Esophagus muscularis mucosa (tissue), 4 donors: Measurements from ENCODE around the gene CSPG4. TPM values are rescaled to one million over a fixed set of nuclear protein-coding genes. Genes with fewer than 3 reads are reported as not detected.
"Not testable (repeated sequence)": the region's sequence is repeated elsewhere in the genome, so short reads cannot be mapped to it uniquely, and the experiment has no call there.

ENCODE experiments used
- DNase-seq: peaks from one replicate; pipeline ENCODE4 v3.0.0-alpha.2; 2017; ENCODE audit errors: extremely low spot score
- H3K27ac ChIP-seq, 4 donors: fragments of 200-600 bp; sonication (generic); replicated peaks in 1 of 4; 1 replicate in 3 of 4; 2 replicates in 1 of 4; pipeline ENCODE4 v1.5.1; 2016 to 2019; ENCODE audit warnings: mild to moderate bottlenecking in 1 of 4
- H3K27me3 ChIP-seq, 4 donors: fragments of 200-600 bp; sonication (generic); one replicate each; pipeline versions ENCODE4 v1.5.1 to v1.6.0; 2016 to 2019
- H3K36me3 ChIP-seq, 4 donors: fragments of 200-600 bp; sonication (generic); one replicate each; pipeline ENCODE4 v1.5.1; 2016 to 2019
- H3K4me1 ChIP-seq, 4 donors: fragments of 200-600 bp; sonication (generic); one replicate each; pipeline ENCODE4 v1.5.1; 2016 to 2019
- H3K4me3 ChIP-seq, 4 donors: fragments of 200-600 bp; sonication (generic); 1 replicate in 2 of 4; 2 replicates in 2 of 4; pipeline ENCODE4 v1.5.1; 2016 to 2019; ENCODE audit warnings: mild to moderate bottlenecking in 4 of 4, moderate library complexity in 1 of 4
- H3K9me3 ChIP-seq, 4 donors: fragments of 200-600 bp; sonication (generic); 1 replicate in 3 of 4; 2 replicates in 1 of 4; pipeline ENCODE4 v1.5.1; 2016 to 2019
- CTCF ChIP-seq, 3 experiments: fragments of 200-600 bp in 2 of 3; fragments of 450-650 bp in 1 of 3; sonication (generic) in 2 of 3; IDR thresholded peaks; one replicate each; pipeline ENCODE4 v1.5.1; 2017 to 2019; ENCODE audit warnings: antibody characterized with exemption in 3 of 3, mild to moderate bottlenecking in 2 of 3, moderate library complexity in 1 of 3
- EP300 ChIP-seq: sonication (generic); formaldehyde crosslinking; IDR thresholded peaks from one replicate; pipeline ENCODE4 v1.6.1; 2017; ENCODE audit warnings: antibody characterized with exemption
- POLR2A ChIP-seq: fragments of 450-650 bp; IDR thresholded peaks from one replicate; pipeline ENCODE4 v1.6.1; 2017; ENCODE audit warnings: antibody characterized with exemption, moderate library complexity, mild to moderate bottlenecking, low read depth
- POLR2AphosphoS5 ChIP-seq, 2 donors: sonication (generic); formaldehyde crosslinking; IDR thresholded peaks; one replicate each; pipeline ENCODE4 v1.6.1; 2017; ENCODE audit warnings: antibody characterized with exemption in 2 of 2
- WGBS: methylation state at CpG from one replicate; pipeline ENCODE4 v1.1.5; 2018; 5-methylcytosine and 5-hydroxymethylcytosine counted together
- intact Hi-C: fragments of 100-400 bp; cut with DNase I; formaldehyde crosslinking; loops from one replicate; pipeline ENCODE4 v1.15.1; 2023
- total RNA-seq, 4 donors: library from RNA; depleted of rRNA; stranded (reverse); fragments of >200 nt; gene quantifications; one replicate each; pipeline versions ENCODE4 v1.1.0 to v1.2.1, GENCODE V29; 2016

The CSPG4 gene
- total RNA-seq, 4 donors from 2014 or later = 133 to 386 (median 182) TPM

GRCh38 chr15:75688278-75688557, 24.4 kb downstream of the CSPG4 start:
- DNase-seq = no peak
- H3K27me3 ChIP-seq = no peaks in the 10 kb centered on the region
- TF ChIP-seq POLR2AphosphoS5 (IDR thresholded peaks at IDR 0.05) = no peak
- no peak for TF ChIP-seq EP300
- 82% methylated on average over 6 of the region's 7 CpGs for WGBS
- intact Hi-C loops = loop anchor here (5.0 to 10.0 kb wide), 2 partner anchors 113 to 114 kb away; partner anchors contain the start of gene PTPN9
- H3K4me3 ChIP-seq = no peak overlapping the region
- no peaks in the 10 kb centered on the region for H3K9me3 ChIP-seq
- H3K36me3 ChIP-seq = peaks cover 39 to 89% (median 63%) of the 10 kb centered on the region in 4 donors
- peaks cover 9 to 59% (median 41%) of the 10 kb centered on the region in 4 donors for H3K4me1 ChIP-seq
- peak overlapping the region in 3 of 4 donors; percentile 59 to 70 (median 62) for H3K27ac ChIP-seq

- TF ChIP-seq EP300 = no peak
- no peak for TF ChIP-seq POLR2AphosphoS5 (IDR thresholded peaks at IDR 0.05)
- TF ChIP-seq CTCF (IDR thresholded peaks at IDR 0.05) = no peak
- TF ChIP-seq POLR2A = no peak
- Histone ChIP-seq H3K36me3 (peaks cover 39 to 94% (median 67%) of the 10 kb centered on the region in 4 donors), H3K4me1 (peaks cover 7 to 57% (median 39%) of the 10 kb centered on the region in 4 donors), H3K4me3 (no peak overlapping the region), H3K27ac (peak overlapping the region; percentile 59 to 70 (median 61)), H3K27me3 (no peaks in the 10 kb centered on the region), H3K9me3 (no peaks in the 10 kb centered on the region)
- intact Hi-C loops = loop anchor here (5.0 to 10.0 kb wide), 2 partner anchors 113 to 115 kb away; partner anchors contain the start of gene PTPN9
- no peak for DNase-seq
- 89% methylated on average over 26 of the region's 44 CpGs for WGBS
These were observed 25.0 kb downstream of the CSPG4 start for GRCh38 chr15:75687486-75688277.

- TF ChIP-seq POLR2AphosphoS5 (IDR thresholded peaks at IDR 0.05) = peak in 1 of 2 donors; percentile 39
- peak; percentile 84 to 90 (median 88) for TF ChIP-seq CTCF (IDR thresholded peaks at IDR 0.05)
- H3K4me3 ChIP-seq, H3K27me3 ChIP-seq, DNase-seq, H3K9me3 ChIP-seq: not testable (repeated sequence)
- intact Hi-C loops = loop anchor here (5.0 to 10.0 kb wide), 2 partner anchors 111 to 116 kb away; partner anchors contain the start of gene PTPN9
- 2% methylated on average over 6 of the region's 14 CpGs for WGBS
- H3K27ac ChIP-seq = peak overlapping the region; percentile 59 to 70 (median 61)
- peaks cover 47 to 95% (median 70%) of the 10 kb centered on the region in 4 donors for H3K36me3 ChIP-seq
- H3K4me1 ChIP-seq = peaks cover 7 to 57% (median 36%) of the 10 kb centered on the region in 4 donors
These were observed 26.4 kb downstream of the CSPG4 start for GRCh38 chr15:75686212-75686642.

GRCh38 chr15:75685195-75685594, 27.5 kb downstream of the CSPG4 start:
- no peaks in the 10 kb centered on the region for H3K27me3 ChIP-seq
- H3K4me3 ChIP-seq = no peak overlapping the region
- peaks cover 7 to 53% (median 36%) of the 10 kb centered on the region in 4 donors for H3K4me1 ChIP-seq
- no peaks in the 10 kb centered on the region for H3K9me3 ChIP-seq
- intact Hi-C loops = loop anchor here (2.0 to 10.0 kb wide), 3 partner anchors 48 to 117 kb away; partner anchors contain the start of gene PTPN9
- no peak for DNase-seq
- TF ChIP-seq CTCF (IDR thresholded peaks at IDR 0.05) (no peak), EP300 (no peak), POLR2A (no peak), POLR2AphosphoS5 (IDR thresholded peaks at IDR 0.05) (no peak)
- WGBS = 80% methylated on average over 7 of the region's 12 CpGs
- H3K27ac ChIP-seq = peak overlapping the region in 1 of 4 donors; percentile 70
- peaks cover 50 to 95% (median 72%) of the 10 kb centered on the region in 4 donors for H3K36me3 ChIP-seq

GRCh38 chr15:75684648-75685047, 28.0 kb downstream of the CSPG4 start:
- Histone ChIP-seq H3K36me3 (peaks cover 51 to 95% (median 72%) of the 10 kb centered on the region in 4 donors), H3K4me1 (peaks cover 7 to 50% (median 36%) of the 10 kb centered on the region in 4 donors), H3K27me3 (no peaks in the 10 kb centered on the region), H3K27ac (peak overlapping the region in 2 of 4 donors; percentile 38 to 70), H3K4me3 (no peak overlapping the region), H3K9me3 (no peaks in the 10 kb centered on the region)
- WGBS = 86% methylated on average over 10 of the region's 10 CpGs
- intact Hi-C loops = loop anchor here (2.0 to 10.0 kb wide), 4 partner anchors 47 to 118 kb away; partner anchors contain the start of gene PTPN9
- DNase-seq = no peak
- TF ChIP-seq POLR2AphosphoS5 (IDR thresholded peaks at IDR 0.05) (no peak), EP300 (no peak), CTCF (IDR thresholded peaks at IDR 0.05) (no peak), POLR2A (no peak)
